ENCODE results near the gene KNTC1. TPM values are rescaled to one million over a fixed set of nuclear protein-coding genes. Genes with fewer than 3 reads are reported as not detected.
"Not testable (repeated sequence)": the region's sequence is repeated elsewhere in the genome, so short reads cannot be mapped to it uniquely, and the experiment has no call there.

Gene KNTC1
- total and polyA plus RNA-seq, 3 donors from 2014 or later = 46.1 to 118 (median 79.8) TPM

GRCh38 chr12:122486805-122487426 is 40.1 kb upstream of the KNTC1 start:
- Histone ChIP-seq H3K27me3 (no peaks in the 10 kb centered on the region), H3K4me1 (peaks cover under 1% of the 10 kb centered on the region), H3K27ac (no peak overlapping the region), H3K9me3 (no peaks in the 10 kb centered on the region), H3K36me3 (ENCODE audit: low read depth, missing control alignments) (no peaks in the 10 kb centered on the region), H3K4me3 (no peak overlapping the region)
- intact Hi-C loops (cut with DNase I; ENCODE audit: low total_unique reads) = no loop called here
- 97 to 98% methylated on average over 7 of the region's 7 CpGs for WGBS, 2 donors
- DNase-seq = no peak
- TF ChIP-seq POLR2A (IDR thresholded peaks at IDR 0.05) (no peak), CTCF (IDR thresholded peaks at IDR 0.05) (no peak)

- H3K9me3 ChIP-seq; H3K27ac ChIP-seq; H3K4me1 ChIP-seq; DNase-seq; H3K4me3 ChIP-seq; H3K36me3 ChIP-seq (ENCODE audit: low read depth, missing control alignments); intact Hi-C loops (cut with DNase I; ENCODE audit: low total_unique reads); H3K27me3 ChIP-seq: not testable (repeated sequence)
- 86 to 95% methylated on average over 3 of the region's 3 CpGs for WGBS, 2 donors
These were observed 39.2 kb upstream of the KNTC1 start for GRCh38 chr12:122487807-122488206.

- Histone ChIP-seq H3K4me1 (peaks cover 3% of the 10 kb centered on the region), H3K27ac (no peak overlapping the region), H3K27me3 (no peaks in the 10 kb centered on the region), H3K9me3 (no peaks in the 10 kb centered on the region), H3K4me3 (no peak overlapping the region), H3K36me3 (ENCODE audit: low read depth, missing control alignments) (no peaks in the 10 kb centered on the region)
- TF ChIP-seq POLR2A (IDR thresholded peaks at IDR 0.05) (no peak), CTCF (IDR thresholded peaks at IDR 0.05) (no peak)
- intact Hi-C loops (cut with DNase I; ENCODE audit: low total_unique reads) = no loop called here
- DNase-seq = no peak
- 92 to 97% methylated on average over 2 of the region's 2 CpGs for whole genome bisulfite sequencing, 2 donors
These were observed 38.0 kb upstream of the KNTC1 start for GRCh38 chr12:122489038-122489437.

- H3K4me3 ChIP-seq = no peak overlapping the region
- no peaks in the 10 kb centered on the region for H3K36me3 ChIP-seq (ENCODE audit: low read depth, missing control alignments)
- TF ChIP-seq CTCF (IDR thresholded peaks at IDR 0.05) (no peak), POLR2A (IDR thresholded peaks at IDR 0.05) (no peak)
- no peaks in the 10 kb centered on the region for H3K9me3 ChIP-seq
- intact Hi-C loops (cut with DNase I; ENCODE audit: low total_unique reads) = no loop called here
- H3K27ac ChIP-seq = no peak overlapping the region
- WGBS, 2 donors = 88 to 96% methylated on average over 2 of the region's 2 CpGs
- H3K27me3 ChIP-seq = no peaks in the 10 kb centered on the region
- H3K4me1 ChIP-seq = peaks cover 3% of the 10 kb centered on the region
- DNase-seq = no peak
These were observed 35.1 kb upstream of the KNTC1 start for GRCh38 chr12:122491991-122492390.

- H3K27ac ChIP-seq; intact Hi-C loops (cut with DNase I; ENCODE audit: low total_unique reads); H3K27me3 ChIP-seq; H3K4me1 ChIP-seq; H3K36me3 ChIP-seq (ENCODE audit: low read depth, missing control alignments); DNase-seq; H3K4me3 ChIP-seq; H3K9me3 ChIP-seq: not testable (repeated sequence)
- 78 to 87% methylated on average over 6 of the region's 6 CpGs for WGBS, 2 donors
These were observed 33.8 kb upstream of the KNTC1 start for GRCh38 chr12:122493222-122493621.

- Histone ChIP-seq H3K27ac (no peak overlapping the region), H3K4me1 (peaks cover 7% of the 10 kb centered on the region), H3K9me3 (no peaks in the 10 kb centered on the region), H3K27me3 (no peaks in the 10 kb centered on the region), H3K36me3 (ENCODE audit: low read depth, missing control alignments) (no peaks in the 10 kb centered on the region), H3K4me3 (no peak overlapping the region)
- no peak for DNase-seq
- WGBS, 2 donors = 81 to 95% methylated on average over 7 of the region's 7 CpGs
- intact Hi-C loops (cut with DNase I; ENCODE audit: low total_unique reads) = no loop called here
- TF ChIP-seq CTCF (IDR thresholded peaks at IDR 0.05) (no peak), POLR2A (IDR thresholded peaks at IDR 0.05) (no peak)
These were observed 31.8 kb upstream of the KNTC1 start for GRCh38 chr12:122495258-122495657.
